Liver (tissue), 9 donors: ENCODE results near the gene TGFBR1. TPM values are rescaled to one million over a fixed set of nuclear protein-coding genes. Genes with fewer than 3 reads are reported as not detected.

Source experiments
- DNase-seq: peaks from one replicate; pipeline ENCODE4 v3.0.0-alpha.2; 2017; ENCODE audit warnings: low spot score
- H3K27ac ChIP-seq, 2 donors: one replicate each; pipeline ENCODE4 v1.7.0; 2013; ENCODE audit warnings: inconsistent platforms in 2 of 2, low read length in 2 of 2, control low read depth in 1 of 2, low read depth in 1 of 2, mild to moderate bottlenecking in 1 of 2
- H3K27me3 ChIP-seq, 4 donors: one replicate each; pipeline versions ENCODE4 v1.6.1 to v1.7.0; 2013; ENCODE audit warnings: low read length in 3 of 4, inconsistent platforms in 1 of 4, mild to moderate bottlenecking in 1 of 4, moderate library complexity in 1 of 4; ENCODE audit not compliant: control insufficient read depth in 4 of 4, insufficient read depth in 4 of 4
- H3K36me3 ChIP-seq, 4 donors: one replicate each; pipeline versions ENCODE4 v1.6.1 to v1.7.0; 2013; ENCODE audit warnings: low read length in 3 of 4, mild to moderate bottlenecking in 3 of 4, low read depth in 1 of 4, moderate library complexity in 1 of 4; ENCODE audit not compliant: control insufficient read depth in 4 of 4, insufficient read depth in 3 of 4
- H3K4me1 ChIP-seq, 4 donors: one replicate each; pipeline versions ENCODE4 v1.6.1 to v1.7.0; 2013; ENCODE audit warnings: low read length in 3 of 4, mild to moderate bottlenecking in 3 of 4, moderate library complexity in 1 of 4; ENCODE audit not compliant: control insufficient read depth in 4 of 4, insufficient read depth in 4 of 4
- H3K4me3 ChIP-seq, 3 donors: one replicate each; pipeline versions ENCODE4 v1.6.1 to v1.7.0; 2013; ENCODE audit warnings: low read length in 3 of 3, control low read depth in 1 of 3, low read depth in 1 of 3, mild to moderate bottlenecking in 1 of 3
- H3K9ac ChIP-seq, 2 donors: one replicate each; pipeline ENCODE4 v1.7.0; 2013; ENCODE audit warnings: low read length in 2 of 2, mild to moderate bottlenecking in 2 of 2, moderate library complexity in 2 of 2, control low read depth in 1 of 2, low read depth in 1 of 2
- H3K9me3 ChIP-seq, 4 donors: one replicate each; pipeline versions ENCODE4 v1.6.1 to v1.7.0; 2013; ENCODE audit warnings: low read length in 3 of 4; ENCODE audit not compliant: control insufficient read depth in 4 of 4
- CTCF ChIP-seq: fragments of 150-350 bp; IDR thresholded peaks from 2 replicates; pipeline ENCODE4 v1.5.1; 2017; ENCODE audit warnings: improper control_type of control experiment, low read depth, low read length; ENCODE audit not compliant: missing input control
- EGR1 ChIP-seq, 2 donors: IDR thresholded peaks; 2 replicates each; pipeline ENCODE4 v1.6.1; 2016 to 2018; ENCODE audit warnings: antibody characterized with exemption in 2 of 2, low read depth in 2 of 2
- FOXA1 ChIP-seq: IDR thresholded peaks from 2 replicates; pipeline ENCODE4 v1.6.1; 2016; ENCODE audit warnings: antibody characterized with exemption
- FOXA2 ChIP-seq: IDR thresholded peaks from 2 replicates; pipeline ENCODE4 v1.6.1; 2016; ENCODE audit warnings: antibody characterized with exemption
- GABPA ChIP-seq, 2 donors: IDR thresholded peaks in 1 of 2; conservative IDR thresholded peaks in 1 of 2; 2 replicates each; pipeline ENCODE4 v1.6.1; 2016; ENCODE audit warnings: antibody characterized with exemption in 2 of 2, mild to moderate bottlenecking in 1 of 2, moderate library complexity in 1 of 2
- HNF4A ChIP-seq, 2 donors: conservative IDR thresholded peaks; 2 replicates each; pipeline ENCODE4 v1.6.1; 2016; ENCODE audit warnings: antibody characterized with exemption in 2 of 2, mild to moderate bottlenecking in 2 of 2
- HNF4G ChIP-seq: IDR thresholded peaks from 2 replicates; pipeline ENCODE4 v1.6.1; 2016; ENCODE audit warnings: antibody characterized with exemption
- JUND ChIP-seq, 2 donors: IDR thresholded peaks; 2 replicates each; pipeline ENCODE4 v1.6.1; 2016; ENCODE audit warnings: antibody characterized with exemption in 2 of 2
- NR2F2 ChIP-seq: IDR thresholded peaks from 2 replicates; pipeline ENCODE4 v1.6.1; 2016; ENCODE audit warnings: antibody characterized with exemption
- RAD21 ChIP-seq, 2 donors: IDR thresholded peaks; 2 replicates each; pipeline ENCODE4 v1.6.1; 2016; ENCODE audit warnings: antibody characterized with exemption in 2 of 2, mild to moderate bottlenecking in 2 of 2
- RXRA ChIP-seq, 2 donors: IDR thresholded peaks; 2 replicates each; pipeline ENCODE4 v1.6.1; 2017 to 2018; ENCODE audit warnings: antibody characterized with exemption in 2 of 2, mild to moderate bottlenecking in 1 of 2
- SP1 ChIP-seq: IDR thresholded peaks from 2 replicates; pipeline ENCODE4 v1.6.1; 2018; ENCODE audit warnings: antibody characterized with exemption, mild to moderate bottlenecking
- TAF1 ChIP-seq: conservative IDR thresholded peaks from 2 replicates; pipeline ENCODE4 v1.6.1; 2016; ENCODE audit warnings: antibody characterized with exemption, mild to moderate bottlenecking
- YY1 ChIP-seq: IDR thresholded peaks from 2 replicates; pipeline ENCODE4 v1.6.1; 2016; ENCODE audit warnings: antibody characterized with exemption, mild to moderate bottlenecking
- ZBTB33 ChIP-seq: IDR thresholded peaks from 2 replicates; pipeline ENCODE4 v1.6.1; 2016; ENCODE audit warnings: antibody characterized with exemption
- WGBS: extraction: QIAGEN DNeasy Blood & Tissue Kit; methylation state at CpG from one replicate; pipeline ENCODE4 v1.1.7; 2013; 5-methylcytosine and 5-hydroxymethylcytosine counted together
- polyA plus RNA-seq, 2 donors: library from polyadenylated mRNA; stranded (reverse) in 1 of 2; unstranded in 1 of 2; fragments of 200-250 nt in 1 of 2; fragments of >200 nt in 1 of 2; fragmentation: Nextera tagmentation in 1 of 2; extraction: Ambion mirVana in 1 of 2; gene quantifications; one replicate each; pipeline versions ENCODE4 v1.2.1 to v1.2.3, GENCODE V29; 2013 to 2015
- total RNA-seq, 2 donors: library from RNA; depleted of rRNA; stranded (reverse); fragments of >200 nt; gene quantifications; one replicate each; pipeline ENCODE4 v1.2.3, GENCODE V29; 2014
- TF ChIP-seq, protein P1 (sequence below): IDR thresholded peaks from 2 replicates; pipeline ENCODE4 v1.6.1; 2016; ENCODE audit warnings: antibody characterized with exemption
- TF ChIP-seq, protein P2 (sequence below): IDR thresholded peaks from 2 replicates; pipeline ENCODE4 v1.6.1; 2016; ENCODE audit warnings: antibody characterized with exemption
- TF ChIP-seq, protein P3 (sequence below): IDR thresholded peaks from 2 replicates; pipeline ENCODE4 v1.6.1; 2016; ENCODE audit warnings: antibody characterized with exemption, mild to moderate bottlenecking
- donor health status: healthy.
- donor health status: healthy.
- donor health status: healthy.
- donor health status: healthy.
- donor health status: healthy.

TGFBR1 gene
- total and polyA plus RNA-seq, 4 donors: 3.1 to 18.2 (median 11.0) TPM

- DNase-seq: no peak
- 95% methylated on average over 1 of the region's 1 CpG for WGBS
- Histone ChIP-seq H3K27ac (no peak overlapping the region), H3K4me3 (no peak overlapping the region), H3K36me3 (peaks cover 0 to 3% (median 0%) of the 10 kb centered on the region in 4 donors), H3K27me3 (no peaks in the 10 kb centered on the region), H3K9me3 (no peaks in the 10 kb centered on the region), H3K4me1 (no peaks in the 10 kb centered on the region), H3K9ac (no peak overlapping the region)
- no peak for TF ChIP-seq RXRA (IDR thresholded peaks at IDR 0.05)
- TF ChIP-seq TAF1: no peak
- TF ChIP-seq HNF4G: no peak
- TF ChIP-seq ZBTB33: no peak
- no peak for TF ChIP-seq SP1
- no peak for TF ChIP-seq CTCF
- no peak for TF ChIP-seq EGR1 (IDR thresholded peaks at IDR 0.05; ENCODE audit: low read depth in 2 of 2)
- TF ChIP-seq JUND (IDR thresholded peaks at IDR 0.05): no peak
- no peak for TF ChIP-seq NR2F2
- TF ChIP-seq GABPA (IDR thresholded peaks at IDR 0.05 in 1 of 2, conservative IDR thresholded peaks at IDR 0.05 in 1 of 2): no peak
- TF ChIP-seq HNF4A (conservative IDR thresholded peaks at IDR 0.05): no peak
- no peak for TF ChIP-seq YY1
- TF ChIP-seq, protein P1, sequence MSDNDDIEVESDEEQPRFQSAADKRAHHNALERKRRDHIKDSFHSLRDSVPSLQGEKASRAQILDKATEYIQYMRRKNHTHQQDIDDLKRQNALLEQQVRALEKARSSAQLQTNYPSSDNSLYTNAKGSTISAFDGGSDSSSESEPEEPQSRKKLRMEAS: no peak
- TF ChIP-seq FOXA2: no peak
- TF ChIP-seq, protein P2, sequence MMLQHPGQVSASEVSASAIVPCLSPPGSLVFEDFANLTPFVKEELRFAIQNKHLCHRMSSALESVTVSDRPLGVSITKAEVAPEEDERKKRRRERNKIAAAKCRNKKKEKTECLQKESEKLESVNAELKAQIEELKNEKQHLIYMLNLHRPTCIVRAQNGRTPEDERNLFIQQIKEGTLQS: no peak
- no peak for TF ChIP-seq FOXA1
- TF ChIP-seq, protein P3, sequence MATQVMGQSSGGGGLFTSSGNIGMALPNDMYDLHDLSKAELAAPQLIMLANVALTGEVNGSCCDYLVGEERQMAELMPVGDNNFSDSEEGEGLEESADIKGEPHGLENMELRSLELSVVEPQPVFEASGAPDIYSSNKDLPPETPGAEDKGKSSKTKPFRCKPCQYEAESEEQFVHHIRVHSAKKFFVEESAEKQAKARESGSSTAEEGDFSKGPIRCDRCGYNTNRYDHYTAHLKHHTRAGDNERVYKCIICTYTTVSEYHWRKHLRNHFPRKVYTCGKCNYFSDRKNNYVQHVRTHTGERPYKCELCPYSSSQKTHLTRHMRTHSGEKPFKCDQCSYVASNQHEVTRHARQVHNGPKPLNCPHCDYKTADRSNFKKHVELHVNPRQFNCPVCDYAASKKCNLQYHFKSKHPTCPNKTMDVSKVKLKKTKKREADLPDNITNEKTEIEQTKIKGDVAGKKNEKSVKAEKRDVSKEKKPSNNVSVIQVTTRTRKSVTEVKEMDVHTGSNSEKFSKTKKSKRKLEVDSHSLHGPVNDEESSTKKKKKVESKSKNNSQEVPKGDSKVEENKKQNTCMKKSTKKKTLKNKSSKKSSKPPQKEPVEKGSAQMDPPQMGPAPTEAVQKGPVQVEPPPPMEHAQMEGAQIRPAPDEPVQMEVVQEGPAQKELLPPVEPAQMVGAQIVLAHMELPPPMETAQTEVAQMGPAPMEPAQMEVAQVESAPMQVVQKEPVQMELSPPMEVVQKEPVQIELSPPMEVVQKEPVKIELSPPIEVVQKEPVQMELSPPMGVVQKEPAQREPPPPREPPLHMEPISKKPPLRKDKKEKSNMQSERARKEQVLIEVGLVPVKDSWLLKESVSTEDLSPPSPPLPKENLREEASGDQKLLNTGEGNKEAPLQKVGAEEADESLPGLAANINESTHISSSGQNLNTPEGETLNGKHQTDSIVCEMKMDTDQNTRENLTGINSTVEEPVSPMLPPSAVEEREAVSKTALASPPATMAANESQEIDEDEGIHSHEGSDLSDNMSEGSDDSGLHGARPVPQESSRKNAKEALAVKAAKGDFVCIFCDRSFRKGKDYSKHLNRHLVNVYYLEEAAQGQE: no peak
These were observed 23.2 kb downstream of the TGFBR1 start for GRCh38 chr9:99128133-99128406.

DNA sequence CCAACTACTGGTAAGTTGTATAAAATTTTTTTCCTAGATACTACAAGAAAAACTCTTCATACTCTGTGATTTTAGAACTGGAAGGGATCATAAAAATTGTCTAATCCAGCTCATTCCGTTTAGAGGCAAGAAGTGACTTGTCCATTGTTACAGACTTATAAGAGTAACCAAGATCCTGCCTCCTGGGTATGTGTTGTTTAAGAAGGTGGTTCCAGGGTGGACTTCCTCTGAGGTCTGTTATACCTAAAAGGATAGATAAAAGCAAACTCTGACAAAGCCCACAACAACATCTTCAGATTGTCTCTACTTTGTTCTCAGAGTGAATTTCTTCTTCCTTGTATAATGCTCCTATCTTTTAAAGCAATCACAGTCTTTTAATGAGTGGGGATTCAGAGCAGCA, 24.2 kb downstream of the TGFBR1 start:
- Histone ChIP-seq H3K27me3 (no peaks in the 10 kb centered on the region), H3K36me3 (peaks cover 0 to 3% (median 0%) of the 10 kb centered on the region in 4 donors), H3K4me3 (no peak overlapping the region), H3K9me3 (no peaks in the 10 kb centered on the region), H3K4me1 (no peaks in the 10 kb centered on the region), H3K27ac (no peak overlapping the region), H3K9ac (no peak overlapping the region)
- DNase-seq: no peak
- 90% methylated on average over 1 of the region's 1 CpG for WGBS
- TF ChIP-seq SP1 (no peak), TAF1 (no peak), HNF4G (no peak), ZBTB33 (no peak), RXRA (IDR thresholded peaks at IDR 0.05) (no peak), FOXA1 (no peak), YY1 (no peak), RAD21 (IDR thresholded peaks at IDR 0.05) (no peak)
- TF ChIP-seq, protein P3: no peak
- TF ChIP-seq, protein P2: no peak
